Mesendoderm (in vitro differentiated cells): ENCODE measurements around the gene VWA2.

Source experiments
- DNase-seq: peaks from one replicate; pipeline ENCODE4 v3.0.0; 2013
- H2AK5ac ChIP-seq: 2 replicates; pipeline ENCODE4 v1.6.1; 2013; ENCODE audit warnings: low read length, inconsistent platforms
- H2BK120ac ChIP-seq: 2 replicates; pipeline ENCODE4 v1.6.1; 2013; ENCODE audit warnings: low read depth, mild to moderate bottlenecking, low read length, moderate library complexity, mixed read lengths
- H2BK15ac ChIP-seq: replicated peaks from 2 replicates; pipeline ENCODE4 v1.6.1; 2013; ENCODE audit warnings: low read depth, mild to moderate bottlenecking, moderate library complexity
- H2BK5ac ChIP-seq: 2 replicates; pipeline ENCODE4 v1.6.1; 2013; ENCODE audit warnings: low read length, inconsistent platforms
- H3K18ac ChIP-seq: 2 replicates; pipeline ENCODE4 v1.6.1; 2013; ENCODE audit warnings: mild to moderate bottlenecking, low read length, mixed read lengths
- H3K23ac ChIP-seq: one replicate; pipeline ENCODE4 v1.6.1; 2013; ENCODE audit warnings: low read length
- H3K27ac ChIP-seq: 2 replicates; pipeline ENCODE4 v1.5.1; 2013; ENCODE audit warnings: low read depth, mild to moderate bottlenecking, inconsistent platforms, low read length, moderate library complexity
- H3K27me3 ChIP-seq: 2 replicates; pipeline ENCODE4 v1.6.1; 2013; ENCODE audit warnings: low read length, control low read depth, mild to moderate bottlenecking, inconsistent platforms; ENCODE audit not compliant: insufficient read depth, poor library complexity
- H3K36me3 ChIP-seq: 2 replicates; pipeline ENCODE4 v1.6.1; 2013; ENCODE audit warnings: low read length, inconsistent platforms; ENCODE audit not compliant: control insufficient read depth, insufficient read depth
- H3K4ac ChIP-seq: one replicate; pipeline ENCODE4 v1.6.1; 2013; ENCODE audit warnings: low read depth, mild to moderate bottlenecking, low read length, moderate library complexity
- H3K4me1 ChIP-seq: 2 replicates; pipeline ENCODE4 v1.6.1; 2013; ENCODE audit warnings: low read depth, low read length, inconsistent platforms; ENCODE audit not compliant: control insufficient read depth
- H3K4me2 ChIP-seq: 2 replicates; pipeline ENCODE4 v1.6.1; 2013; ENCODE audit warnings: low read length
- H3K4me3 ChIP-seq: 2 replicates; pipeline ENCODE4 v1.5.1; 2013; ENCODE audit warnings: mild to moderate bottlenecking, low read length
- H3K56ac ChIP-seq: one replicate; pipeline ENCODE4 v1.6.1; 2013; ENCODE audit warnings: low read length
- H3K79me1 ChIP-seq: 2 replicates; pipeline ENCODE4 v1.6.1; 2013; ENCODE audit warnings: low read length, inconsistent platforms
- H3K79me2 ChIP-seq: 2 replicates; pipeline ENCODE4 v1.6.1; 2013; ENCODE audit warnings: mild to moderate bottlenecking, low read length; ENCODE audit not compliant: control insufficient read depth, insufficient read depth
- H3K9ac ChIP-seq: 2 replicates; pipeline ENCODE4 v1.6.1; 2013; ENCODE audit warnings: low read length, inconsistent platforms
- H4K5ac ChIP-seq: one replicate; pipeline ENCODE4 v1.6.1; 2013; ENCODE audit warnings: low read length
- H4K8ac ChIP-seq: one replicate; pipeline ENCODE4 v1.6.1; 2013; ENCODE audit warnings: low read depth, mild to moderate bottlenecking, control low read depth, low read length, moderate library complexity
- WGBS: extraction: QIAGEN DNeasy Blood & Tissue Kit; methylation state at CpG from one replicate; pipeline ENCODE4 v1.1.7; 2013; ENCODE audit warnings: low lambda C conversion rate, missing lambda C conversion rate; ENCODE audit not compliant: insufficient coverage; ENCODE audit errors: extremely low coverage; 5-methylcytosine and 5-hydroxymethylcytosine counted together

Gene VWA2

GRCh38 chr10:114272696-114273095 is 33.6 kb downstream of the VWA2 start:
- Histone ChIP-seq H3K4me1 (no peaks in the 10 kb centered on the region), H3K27me3 (no peaks in the 10 kb centered on the region), H3K36me3 (no peaks in the 10 kb centered on the region), H3K23ac (no peak overlapping the region), H4K5ac (no peak overlapping the region), H2BK5ac (no peak overlapping the region), H3K79me1 (no peaks in the 10 kb centered on the region), H2BK120ac (no peak overlapping the region), H2BK15ac (no peak overlapping the region), H3K4me3 (no peak overlapping the region), H3K4me2 (no peak overlapping the region), H2AK5ac (no peak overlapping the region), H3K27ac (no peak overlapping the region), H3K18ac (no peak overlapping the region), H3K9ac (no peak overlapping the region), H3K4ac (no peak overlapping the region), H4K8ac (no peak overlapping the region), H3K56ac (no peak overlapping the region), H3K79me2 (no peaks in the 10 kb centered on the region)
- no peak for DNase-seq
- WGBS, result no CpG with 5 or more reads among the region's 6 CpGs

GRCh38 chr10:114273910-114274309 is 34.9 kb downstream of the VWA2 start:
- H3K56ac ChIP-seq, result no peak overlapping the region
- no peak overlapping the region for H2BK5ac ChIP-seq
- H3K27me3 ChIP-seq, result no peaks in the 10 kb centered on the region
- H3K4me1 ChIP-seq, result no peaks in the 10 kb centered on the region
- H4K5ac ChIP-seq, result no peak overlapping the region
- no peak overlapping the region for H3K18ac ChIP-seq
- no peak overlapping the region for H4K8ac ChIP-seq
- no peaks in the 10 kb centered on the region for H3K79me1 ChIP-seq
- no CpG with 5 or more reads among the region's 3 CpGs for WGBS
- H2BK15ac ChIP-seq, result no peak overlapping the region
- no peak overlapping the region for H3K23ac ChIP-seq
- H2BK120ac ChIP-seq, result no peak overlapping the region
- H3K36me3 ChIP-seq, result no peaks in the 10 kb centered on the region
- no peak overlapping the region for H2AK5ac ChIP-seq
- H3K9ac ChIP-seq, result no peak overlapping the region
- no peak overlapping the region for H3K4me3 ChIP-seq
- no peaks in the 10 kb centered on the region for H3K79me2 ChIP-seq
- DNase-seq, result no peak
- no peak overlapping the region for H3K27ac ChIP-seq
- no peak overlapping the region for H3K4ac ChIP-seq
- H3K4me2 ChIP-seq, result no peak overlapping the region

GRCh38 chr10:114274616-114275453 is 35.8 kb downstream of the VWA2 start:
- H3K4me2 ChIP-seq, result no peak overlapping the region
- H2AK5ac ChIP-seq, result no peak overlapping the region
- H4K8ac ChIP-seq, result no peak overlapping the region
- no peaks in the 10 kb centered on the region for H3K79me2 ChIP-seq
- no peak overlapping the region for H2BK5ac ChIP-seq
- no peak overlapping the region for H2BK120ac ChIP-seq
- DNase-seq, result no peak
- no peaks in the 10 kb centered on the region for H3K27me3 ChIP-seq
- no peaks in the 10 kb centered on the region for H3K36me3 ChIP-seq
- no peak overlapping the region for H3K4ac ChIP-seq
- H3K9ac ChIP-seq, result no peak overlapping the region
- no peaks in the 10 kb centered on the region for H3K79me1 ChIP-seq
- no peak overlapping the region for H3K23ac ChIP-seq
- no peak overlapping the region for H4K5ac ChIP-seq
- WGBS, result no CpG with 5 or more reads among the region's 16 CpGs
- no peak overlapping the region for H3K56ac ChIP-seq
- no peak overlapping the region for H3K27ac ChIP-seq
- no peak overlapping the region for H3K18ac ChIP-seq
- H3K4me3 ChIP-seq, result no peak overlapping the region
- H2BK15ac ChIP-seq, result no peak overlapping the region
- H3K4me1 ChIP-seq, result no peaks in the 10 kb centered on the region

- WGBS, result no CpG with 5 or more reads among the region's 6 CpGs
- Histone ChIP-seq H3K4me3 (no peak overlapping the region), H3K56ac (no peak overlapping the region), H3K36me3 (no peaks in the 10 kb centered on the region), H3K79me1 (no peaks in the 10 kb centered on the region), H2BK120ac (no peak overlapping the region), H3K4me1 (no peaks in the 10 kb centered on the region), H3K4me2 (no peak overlapping the region), H2BK5ac (no peak overlapping the region), H2BK15ac (no peak overlapping the region), H3K9ac (no peak overlapping the region), H3K23ac (no peak overlapping the region), H3K27me3 (no peaks in the 10 kb centered on the region), H3K4ac (no peak overlapping the region), H4K5ac (no peak overlapping the region), H3K27ac (no peak overlapping the region), H3K79me2 (no peaks in the 10 kb centered on the region), H3K18ac (no peak overlapping the region), H2AK5ac (no peak overlapping the region), H4K8ac (no peak overlapping the region)
- DNase-seq, result no peak
Observed at GRCh38 chr10:114276066-114276465, 37.0 kb downstream of the VWA2 start.

- WGBS, result no CpG with 5 or more reads among the region's 6 CpGs
- no peaks in the 10 kb centered on the region for H3K27me3 ChIP-seq
- no peak overlapping the region for H2AK5ac ChIP-seq
- no peak overlapping the region for H3K4me3 ChIP-seq
- H2BK15ac ChIP-seq, result no peak overlapping the region
- H3K79me2 ChIP-seq, result no peaks in the 10 kb centered on the region
- no peak overlapping the region for H3K56ac ChIP-seq
- H2BK120ac ChIP-seq, result no peak overlapping the region
- H4K8ac ChIP-seq, result no peak overlapping the region
- no peak overlapping the region for H4K5ac ChIP-seq
- H2BK5ac ChIP-seq, result no peak overlapping the region
- H3K79me1 ChIP-seq, result no peaks in the 10 kb centered on the region
- no peak overlapping the region for H3K23ac ChIP-seq
- no peaks in the 10 kb centered on the region for H3K4me1 ChIP-seq
- no peak overlapping the region for H3K9ac ChIP-seq
- no peak overlapping the region for H3K18ac ChIP-seq
- no peak for DNase-seq
- H3K27ac ChIP-seq, result no peak overlapping the region
- H3K4ac ChIP-seq, result no peak overlapping the region
- no peak overlapping the region for H3K4me2 ChIP-seq
- no peaks in the 10 kb centered on the region for H3K36me3 ChIP-seq
Observed at GRCh38 chr10:114276671-114277070, 37.6 kb downstream of the VWA2 start.
